ENCODE measurements around the gene YBEY. TPM values are rescaled to one million over a fixed set of nuclear protein-coding genes. Genes with fewer than 3 reads are reported as not detected.

The YBEY gene
- total and polyA plus RNA-seq, 12 donors: 4.0 to 46.0 (median 16.5) TPM

DNA sequence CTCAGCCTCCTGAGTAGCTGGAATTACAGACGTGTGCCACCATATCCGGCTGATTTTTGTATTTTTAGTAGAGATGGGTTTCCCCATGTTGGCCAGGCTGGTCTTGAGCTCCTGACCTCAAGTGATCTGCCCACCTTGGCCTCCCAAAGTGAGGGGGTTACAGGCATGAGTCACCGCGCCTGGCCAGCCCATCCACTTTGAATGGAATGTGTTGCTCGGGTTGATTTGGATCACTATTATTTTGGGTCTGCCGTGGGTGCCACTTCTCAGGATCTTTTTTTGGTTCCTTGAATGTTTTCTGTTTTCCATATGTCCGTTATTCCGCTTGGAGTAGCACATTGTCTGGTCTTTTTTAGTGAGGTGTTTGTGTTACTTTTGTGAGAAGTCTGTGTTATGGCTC, 54.9 kb downstream of the YBEY start:
- Histone ChIP-seq H3K9me3 (replicated peaks in 1 of 3) (no peaks in the 10 kb centered on the region), H3K36me3 (replicated peaks in 1 of 2) (peaks cover 0 to 33% of the 10 kb centered on the region in 2 donors), H3K4me3 (no peak overlapping the region), H3K4me1 (replicated peaks in 1 of 2) (no peaks in the 10 kb centered on the region), H3K27ac (no peak overlapping the region), H3K27me3 (no peaks in the 10 kb centered on the region)
- WGBS, 4 donors: 90 to 96% (median 93%) methylated on average over 8 of the region's 8 CpGs
- no peak for DNase-seq
- intact Hi-C loops (cut with DNase I): no loop called here
- no peak for TF ChIP-seq POLR2A (IDR thresholded peaks at IDR 0.05)
- TF ChIP-seq, protein P1, sequence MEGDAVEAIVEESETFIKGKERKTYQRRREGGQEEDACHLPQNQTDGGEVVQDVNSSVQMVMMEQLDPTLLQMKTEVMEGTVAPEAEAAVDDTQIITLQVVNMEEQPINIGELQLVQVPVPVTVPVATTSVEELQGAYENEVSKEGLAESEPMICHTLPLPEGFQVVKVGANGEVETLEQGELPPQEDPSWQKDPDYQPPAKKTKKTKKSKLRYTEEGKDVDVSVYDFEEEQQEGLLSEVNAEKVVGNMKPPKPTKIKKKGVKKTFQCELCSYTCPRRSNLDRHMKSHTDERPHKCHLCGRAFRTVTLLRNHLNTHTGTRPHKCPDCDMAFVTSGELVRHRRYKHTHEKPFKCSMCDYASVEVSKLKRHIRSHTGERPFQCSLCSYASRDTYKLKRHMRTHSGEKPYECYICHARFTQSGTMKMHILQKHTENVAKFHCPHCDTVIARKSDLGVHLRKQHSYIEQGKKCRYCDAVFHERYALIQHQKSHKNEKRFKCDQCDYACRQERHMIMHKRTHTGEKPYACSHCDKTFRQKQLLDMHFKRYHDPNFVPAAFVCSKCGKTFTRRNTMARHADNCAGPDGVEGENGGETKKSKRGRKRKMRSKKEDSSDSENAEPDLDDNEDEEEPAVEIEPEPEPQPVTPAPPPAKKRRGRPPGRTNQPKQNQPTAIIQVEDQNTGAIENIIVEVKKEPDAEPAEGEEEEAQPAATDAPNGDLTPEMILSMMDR (IDR thresholded peaks at IDR 0.05): no peak

- TF ChIP-seq, protein P1 (IDR thresholded peaks at IDR 0.05): no peak
- no peak for TF ChIP-seq POLR2A (IDR thresholded peaks at IDR 0.05)
- no peak overlapping the region for H3K27ac ChIP-seq
- no peaks in the 10 kb centered on the region for H3K9me3 ChIP-seq (replicated peaks in 1 of 3)
- intact Hi-C loops (cut with DNase I): no loop called here
- WGBS, 4 donors: 96 to 98% (median 96%) methylated on average over 19 to 20 of the region's 20 CpGs
- H3K4me1 ChIP-seq (replicated peaks in 1 of 2): peaks cover 3 to 15% of the 10 kb centered on the region in 2 donors
- DNase-seq: no peak
- peaks cover 0 to 27% of the 10 kb centered on the region in 2 donors for H3K36me3 ChIP-seq (replicated peaks in 1 of 2)
- no peak overlapping the region for H3K4me3 ChIP-seq
- H3K27me3 ChIP-seq: no peaks in the 10 kb centered on the region
These were observed 58.2 kb downstream of the YBEY start for GRCh38 chr21:46344219-46344915.

- no peak for TF ChIP-seq POLR2A (IDR thresholded peaks at IDR 0.05)
- TF ChIP-seq, protein P1 (IDR thresholded peaks at IDR 0.05): no peak
- intact Hi-C loops (cut with DNase I): no loop called here
- H3K36me3 ChIP-seq (replicated peaks in 1 of 2): peaks cover 0 to 42% of the 10 kb centered on the region in 2 donors
- H3K4me1 ChIP-seq (replicated peaks in 1 of 2): peaks cover 3 to 15% of the 10 kb centered on the region in 2 donors
- H3K9me3 ChIP-seq (replicated peaks in 1 of 3): no peaks in the 10 kb centered on the region
- peak overlapping the region in 4 of 5 donors; percentile 52 to 91 (median 76) for H3K27ac ChIP-seq
- no peak overlapping the region for H3K4me3 ChIP-seq
- 90 to 96% (median 94%) methylated on average over 10 to 14 of the region's 14 CpGs for WGBS, 4 donors
- no peaks in the 10 kb centered on the region for H3K27me3 ChIP-seq
- no peak for DNase-seq
These were observed 59.7 kb downstream of the YBEY start for GRCh38 chr21:46345861-46346260.

GRCh38 chr21:46346296-46347202, 60.4 kb downstream of the YBEY start:
- peak; percentile 72 to 90 (median 87) for DNase-seq
- H3K4me1 ChIP-seq (replicated peaks in 1 of 2): peaks cover 3 to 15% of the 10 kb centered on the region in 2 donors
- H3K9me3 ChIP-seq (replicated peaks in 1 of 3): no peaks in the 10 kb centered on the region
- H3K27ac ChIP-seq: peak overlapping the region; percentile 34 to 91 (median 66)
- 60 to 76% (median 67%) methylated on average over 20 to 34 of the region's 34 CpGs for WGBS, 4 donors
- H3K36me3 ChIP-seq (replicated peaks in 1 of 2): peaks cover 0 to 49% of the 10 kb centered on the region in 2 donors
- no peaks in the 10 kb centered on the region for H3K27me3 ChIP-seq
- H3K4me3 ChIP-seq: no peak overlapping the region
- intact Hi-C loops (cut with DNase I): no loop called here
- TF ChIP-seq, protein P1 (IDR thresholded peaks at IDR 0.05): no peak
- peak in 1 of 2 donors; percentile 41 for TF ChIP-seq POLR2A (IDR thresholded peaks at IDR 0.05)
